ENCODE measurements around the gene HRG. TPM values are rescaled to one million over a fixed set of nuclear protein-coding genes. Genes with fewer than 3 reads are reported as not detected.

The HRG gene
- total and polyA plus RNA-seq, 2 of the 8 experiments (the other 6 are each of a cell fraction or from before 2014, with no cell fraction given), result 0.03 to 0.15 TPM

GRCh38 chr3:186669378-186670084 lies 3.7 kb downstream of the HRG start:
- no peaks in the 10 kb centered on the region for H3K79me2 ChIP-seq (ENCODE audit: control insufficient read depth in 1 of 2, insufficient read depth in 2 of 2, low read length in 2 of 2)
- POLR2A ChIA-PET (ENCODE audit: partially characterized antibody), result interaction anchor here (1.0 kb wide), 1 partner anchor 114 kb away, joined by 3 read pairs; no protein-coding TSS in a partner anchor
- no peak overlapping the region for H3K4ac ChIP-seq (replicated peaks; ENCODE audit: insufficient read length, low read depth, low read length)
- no peak for DNase-seq (ENCODE audit: low read depth in 1 of 2, low spot score in 2 of 2)
- no peak overlapping the region for H2AFZ ChIP-seq (ENCODE audit: low read length)
- H3K27ac ChIP-seq (ENCODE audit: low read depth, low read length), result no peak overlapping the region
- no peak overlapping the region for H4K8ac ChIP-seq (ENCODE audit: extremely low read depth, insufficient read depth, low read length)
- H3K4me2 ChIP-seq (ENCODE audit: insufficient read depth in 1 of 2, low read depth in 2 of 2, low read length in 2 of 2), result no peak overlapping the region
- no peak overlapping the region for H3K4me3 ChIP-seq (ENCODE audit: extremely low read depth in 1 of 4, insufficient read depth in 2 of 4, low read depth in 3 of 4, low read length in 4 of 4)
- CTCF ChIA-PET (ENCODE audit: partially characterized antibody), result interaction anchor here (0.9 to 1.5 kb wide), 4 partner anchors 9 to 54 kb away, joined by 3 to 5 read pairs (median 4); no protein-coding TSS in a partner anchor
- peak; percentile 45 for FAIRE-seq
- no peaks in the 10 kb centered on the region for H3K9me3 ChIP-seq (ENCODE audit: insufficient read depth in 2 of 2, low read depth in 1 of 2, low read length in 1 of 2)
- peaks cover 0 to 8% (median 2%) of the 10 kb centered on the region in 4 experiments; a peak in 3 of 7 replicates for H3K4me1 ChIP-seq (replicated peaks in 1 of 4; ENCODE audit: control insufficient read depth in 3 of 4, insufficient read depth in 4 of 4, low read length in 3 of 4)
- peak overlapping the region; percentile 17; the same call in 1 of the 2 replicates for H2BK5ac ChIP-seq (ENCODE audit: low read depth, low read length)
- no peak overlapping the region for H2BK15ac ChIP-seq (ENCODE audit: low read length)
- H3K9ac ChIP-seq (replicated peaks in 1 of 4; ENCODE audit: extremely low read depth in 1 of 4, low read depth in 3 of 4, low read length in 3 of 4), result no peak overlapping the region
- H2BK20ac ChIP-seq (ENCODE audit: low read length), result peak overlapping the region; percentile 63; the same call in 1 of the 2 replicates
- H2BK120ac ChIP-seq (replicated peaks; ENCODE audit: low read depth, low read length), result peak overlapping the region; percentile 26
- no peaks in the 10 kb centered on the region for H3K79me1 ChIP-seq (ENCODE audit: low read depth, low read length)
- no peak overlapping the region for H3K23ac ChIP-seq (ENCODE audit: insufficient read length)
- no peaks in the 10 kb centered on the region for H4K20me1 ChIP-seq (replicated peaks in 1 of 2; ENCODE audit: control insufficient read depth in 1 of 2, insufficient read depth in 2 of 2, low read length in 2 of 2)
- 87% methylated on average over 2 of the region's 2 CpGs; no CpG with 5 or more reads in 1 of the 2 experiments for WGBS, 2 experiments (ENCODE audit: extremely low coverage in 1 of 2, insufficient coverage in 1 of 2, insufficient read length in 1 of 2, insufficient replicate concordance in 2 of 2, low coverage in 1 of 2, low lambda C conversion rate in 2 of 2, missing lambda C conversion rate in 1 of 2)
- no peaks in the 10 kb centered on the region for H3K27me3 ChIP-seq (replicated peaks in 1 of 4; ENCODE audit: control insufficient read depth in 3 of 4, extremely low read depth in 1 of 4, insufficient read depth in 3 of 4, low read length in 3 of 4)
- no peak overlapping the region for H3K56ac ChIP-seq (replicated peaks; ENCODE audit: insufficient read length, low read depth, low read length)
- H4K91ac ChIP-seq (replicated peaks; ENCODE audit: insufficient read length, low read length), result no peak overlapping the region
- H3K18ac ChIP-seq (ENCODE audit: extremely low read depth, low read length), result no peak overlapping the region
- TF ChIP-seq MAFK (IDR thresholded peaks at IDR 0.05; ENCODE audit: low read depth, low read length) (0 out of 2 replicates have a peak, but pooled peaks have one; percentile 20), CEBPB (IDR thresholded peaks at IDR 0.05; ENCODE audit: low read depth, low read length) (peak; percentile 6; the same call in 1 of the 2 replicates), POU5F1 (IDR thresholded peaks at IDR 0.05; ENCODE audit: low read depth, low read length) (no peak), CREB1 (IDR thresholded peaks at IDR 0.05) (no peak)
- H4K5ac ChIP-seq (ENCODE audit: insufficient read length, low read depth, low read length), result no peak overlapping the region
- no peak overlapping the region for H3K14ac ChIP-seq (ENCODE audit: insufficient read length)
- 0 out of 2 replicates have a peak overlapping the region, but pooled peaks have one; percentile 20 for H2BK12ac ChIP-seq (ENCODE audit: low read depth, low read length)
- H3K23me2 ChIP-seq (ENCODE audit: low read depth, low read length), result no peaks in the 10 kb centered on the region
- H2AK5ac ChIP-seq (ENCODE audit: low read depth, low read length), result no peak overlapping the region; the same call in 1 of the 2 replicates
- no peaks in the 10 kb centered on the region for H3K36me3 ChIP-seq (ENCODE audit: control insufficient read depth in 2 of 4, insufficient read depth in 4 of 4, low read length in 3 of 4)
